Gastrocnemius medialis (tissue), 4 donors: Measurements from ENCODE around the gene ARHGAP32.

Experiments
- CTCF ChIP-seq, 5 experiments: fragments of 450-650 bp in 3 of 5; fragments of 200-600 bp in 2 of 5; sonication (generic) in 2 of 5; IDR thresholded peaks in 4 of 5; conservative IDR thresholded peaks in 1 of 5; 1 replicate in 4 of 5; 2 replicates in 1 of 5; pipeline ENCODE4 v1.5.1; 2016 to 2019; ENCODE audit warnings: antibody characterized with exemption in 5 of 5, mild to moderate bottlenecking in 3 of 5, moderate library complexity in 3 of 5
- POLR2A ChIP-seq, 2 donors: fragments of 450-650 bp; IDR thresholded peaks; one replicate each; pipeline ENCODE4 v1.6.1; 2017; ENCODE audit warnings: antibody characterized with exemption in 2 of 2, mild to moderate bottlenecking in 2 of 2, moderate library complexity in 2 of 2

- no peak for TF ChIP-seq POLR2A (IDR thresholded peaks at IDR 0.05)
- no peak for TF ChIP-seq CTCF (IDR thresholded peaks at IDR 0.05 in 4 of 5, conservative IDR thresholded peaks at IDR 0.05 in 1 of 5)
Observed at GRCh38 chr11:129040934-129041333, 151.2 kb downstream of the ARHGAP32 start.
